NCI-H2081 (cell line): ENCODE measurements around the gene EQTN.
A peak's percentile ranks its signal among the peaks of the same experiment; 100 is the strongest.
"Not testable (repeated sequence)": the region's sequence is repeated elsewhere in the genome, so short reads cannot be mapped to it uniquely, and the experiment has no call there.

Experiments used
- DNase-seq, 2 experiments: peaks; one replicate each; lab custom pipeline; 2025; lab: John Stamatoyannopoulos, UW

The EQTN gene

GRCh38 chr9:27292659-27293405 is 4.1 kb downstream of the EQTN start:
- no peak for DNase-seq

GRCh38 chr9:27291292-27291691 is 5.7 kb downstream of the EQTN start:
- DNase-seq: no peak

GRCh38 chr9:27282269-27282668 is 14.7 kb downstream of the EQTN start:
- DNase-seq: no peak

GRCh38 chr9:27280860-27281259 is 16.1 kb downstream of the EQTN start:
- DNase-seq: no peak

GRCh38 chr9:27280249-27280648 is 16.7 kb downstream of the EQTN start:
- no peak for DNase-seq

- no peak for DNase-seq
Measured at GRCh38 chr9:27279611-27280010, 17.3 kb downstream of the EQTN start.

- no peak for DNase-seq
Measured at GRCh38 chr9:27278374-27278773, 18.6 kb downstream of the EQTN start.

GRCh38 chr9:27276193-27277030 is 20.5 kb downstream of the EQTN start:
- peak; percentile 75 to 77 for DNase-seq

GRCh38 chr9:27273186-27273585 is 23.8 kb downstream of the EQTN start:
- no peak for DNase-seq

GRCh38 chr9:27272103-27272502 is 24.8 kb downstream of the EQTN start:
- no peak for DNase-seq

- DNase-seq: no peak
Measured at GRCh38 chr9:27261517-27262211, 35.3 kb downstream of the EQTN start.

- DNase-seq: no peak
Measured at GRCh38 chr9:27260789-27261516, 36.0 kb downstream of the EQTN start.

GRCh38 chr9:27258662-27259061 is 38.3 kb downstream of the EQTN start:
- no peak for DNase-seq

- DNase-seq: no peak
Measured at GRCh38 chr9:27248702-27249101, 48.2 kb downstream of the EQTN start.

- DNase-seq: peak; percentile 23 to 49
Measured at GRCh38 chr9:27247756-27248155, 49.2 kb downstream of the EQTN start.

- not testable (repeated sequence) for DNase-seq
Measured at GRCh38 chr9:27239648-27240047, 57.3 kb downstream of the EQTN start.
